H9 (cell line): ENCODE results near the gene KIF14. TPM values are rescaled to one million over a fixed set of nuclear protein-coding genes. Genes with fewer than 3 reads are reported as not detected.

Source experiments
- DNase-seq: peaks from one replicate; pipeline ENCODE4 v3.0.0-alpha.2; 2017
- H2AFZ ChIP-seq: one replicate; pipeline ENCODE4 v1.6.1; 2013; ENCODE audit warnings: mild to moderate bottlenecking, low read length, control low read depth, moderate library complexity
- H2AK5ac ChIP-seq: 2 replicates; pipeline ENCODE4 v1.6.1; 2013; ENCODE audit warnings: low read length, control low read depth, mixed read lengths; ENCODE audit not compliant: insufficient read length
- H2BK120ac ChIP-seq: one replicate; pipeline ENCODE4 v1.6.1; 2013; ENCODE audit warnings: low read depth, mild to moderate bottlenecking, low read length, control low read depth, inconsistent platforms; ENCODE audit not compliant: poor library complexity, severe bottlenecking
- H2BK12ac ChIP-seq: 2 replicates; pipeline ENCODE4 v1.6.1; 2013; ENCODE audit warnings: low read length, control low read depth, mixed read lengths, low read depth; ENCODE audit not compliant: insufficient read length
- H2BK15ac ChIP-seq: 2 replicates; pipeline ENCODE4 v1.6.1; 2013; ENCODE audit warnings: low read depth, low read length, control low read depth
- H2BK20ac ChIP-seq: one replicate; pipeline ENCODE4 v1.6.1; 2013; ENCODE audit warnings: low read depth, mild to moderate bottlenecking, low read length, control low read depth, inconsistent platforms; ENCODE audit not compliant: poor library complexity, severe bottlenecking
- H2BK5ac ChIP-seq: 2 replicates; pipeline ENCODE4 v1.6.1; 2013; ENCODE audit warnings: low read length, control low read depth, mixed read lengths; ENCODE audit not compliant: insufficient read length
- H3K14ac ChIP-seq: 2 replicates; pipeline ENCODE4 v1.6.1; 2013; ENCODE audit warnings: low read length, control low read depth; ENCODE audit not compliant: insufficient read depth
- H3K18ac ChIP-seq: 2 replicates; pipeline ENCODE4 v1.6.1; 2013; ENCODE audit warnings: low read depth, mild to moderate bottlenecking, mixed read lengths, low read length, control low read depth; ENCODE audit not compliant: insufficient read length
- H3K23ac ChIP-seq: 2 replicates; pipeline ENCODE4 v1.6.1; 2013; ENCODE audit warnings: low read length, control low read depth, mixed read lengths, low read depth; ENCODE audit not compliant: insufficient read length
- H3K23me2 ChIP-seq: 2 replicates; pipeline ENCODE4 v1.6.1; 2013; ENCODE audit warnings: low read depth, mild to moderate bottlenecking, mixed read lengths, low read length, control low read depth; ENCODE audit not compliant: insufficient read length, poor library complexity, severe bottlenecking
- H3K27ac ChIP-seq: 2 replicates; pipeline ENCODE4 v1.5.1; 2013; ENCODE audit warnings: low read length, control low read depth, mixed read lengths, low read depth; ENCODE audit not compliant: insufficient read length
- H3K27me3 ChIP-seq: 2 replicates; pipeline ENCODE4 v1.6.1; 2013; ENCODE audit warnings: low read length, control low read depth, inconsistent platforms; ENCODE audit not compliant: insufficient read depth
- H3K4ac ChIP-seq: 2 replicates; pipeline ENCODE4 v1.6.1; 2013; ENCODE audit warnings: low read depth, mild to moderate bottlenecking, control low read depth, inconsistent platforms, low read length, moderate library complexity
- H3K4me1 ChIP-seq: 2 replicates; pipeline ENCODE4 v1.6.1; 2013; ENCODE audit warnings: low read length, control low read depth, inconsistent platforms; ENCODE audit not compliant: insufficient read depth
- H3K4me2 ChIP-seq: 2 replicates; pipeline ENCODE4 v1.6.1; 2013; ENCODE audit warnings: low read length, control low read depth, mixed read lengths; ENCODE audit not compliant: insufficient read length, insufficient read depth
- H3K56ac ChIP-seq: 2 replicates; pipeline ENCODE4 v1.6.1; 2013; ENCODE audit warnings: low read depth, mild to moderate bottlenecking, mixed read lengths, low read length, control low read depth; ENCODE audit not compliant: insufficient read length
- H3K79me1 ChIP-seq: 2 replicates; pipeline ENCODE4 v1.6.1; 2013; ENCODE audit warnings: low read depth, mild to moderate bottlenecking, moderate library complexity, low read length, control low read depth, inconsistent platforms; ENCODE audit not compliant: insufficient read depth, poor library complexity, severe bottlenecking
- H3K79me2 ChIP-seq: 2 replicates; pipeline ENCODE4 v1.6.1; 2013; ENCODE audit warnings: low read length, control low read depth, inconsistent platforms; ENCODE audit not compliant: insufficient read depth
- H3K9ac ChIP-seq: 2 replicates; pipeline ENCODE4 v1.6.1; 2013; ENCODE audit warnings: low read length, control low read depth, mixed read lengths; ENCODE audit not compliant: insufficient read length; ENCODE audit errors: extremely low read depth
- H3K9me3 ChIP-seq: one replicate; pipeline ENCODE4 v1.6.1; 2013; ENCODE audit warnings: low read depth, low read length, inconsistent platforms; ENCODE audit not compliant: control insufficient read depth
- H3T11ph ChIP-seq: one replicate; pipeline ENCODE4 v1.6.1; 2013; ENCODE audit warnings: mild to moderate bottlenecking, low read length, control low read depth, inconsistent platforms
- H4K20me1 ChIP-seq: one replicate; pipeline ENCODE4 v1.6.1; 2013; ENCODE audit not compliant: control insufficient read depth, insufficient read length, insufficient read depth
- H4K5ac ChIP-seq: 2 replicates; pipeline ENCODE4 v1.6.1; 2013; ENCODE audit warnings: low read depth, mild to moderate bottlenecking, mixed read lengths, low read length, control low read depth; ENCODE audit not compliant: insufficient read length
- H4K8ac ChIP-seq: replicated peaks from 2 replicates; pipeline ENCODE4 v1.6.1; 2013; ENCODE audit warnings: low read length, control low read depth, mixed read lengths, low read depth; ENCODE audit not compliant: insufficient read length
- H4K91ac ChIP-seq: 2 replicates; pipeline ENCODE4 v1.6.1; 2013; ENCODE audit warnings: low read depth, mild to moderate bottlenecking, moderate library complexity, mixed read lengths, low read length, control low read depth; ENCODE audit not compliant: insufficient read length
- H3K27ac Mint-ChIP-seq, 3 experiments: 2 replicates in 2 of 3; 3 replicates in 1 of 3; pipeline ENCODE4 v1.8.0; 2020 to 2021; ENCODE audit warnings: mixed read lengths in 3 of 3, mild to moderate bottlenecking in 1 of 3, moderate library complexity in 1 of 3
- H3K27me3 Mint-ChIP-seq: 2 replicates; pipeline ENCODE4 v1.8.0; 2021; ENCODE audit warnings: low read depth, mild to moderate bottlenecking, moderate library complexity, mixed read lengths
- H3K36me3 Mint-ChIP-seq, 3 experiments: 2 replicates in 2 of 3; 3 replicates in 1 of 3; pipeline ENCODE4 v1.8.0; 2020 to 2021; ENCODE audit warnings: low read depth in 3 of 3, mixed read lengths in 3 of 3; ENCODE audit not compliant: insufficient read depth in 1 of 3
- H3K4me1 Mint-ChIP-seq, 2 experiments: 2 replicates each; pipeline ENCODE4 v1.8.0; 2020; ENCODE audit warnings: mixed read lengths in 2 of 2
- H3K4me3 Mint-ChIP-seq, 2 experiments: 2 replicates in 1 of 2; 3 replicates in 1 of 2; pipeline ENCODE4 v1.8.0; 2020 to 2021; ENCODE audit warnings: mild to moderate bottlenecking in 2 of 2, mixed read lengths in 2 of 2, moderate library complexity in 1 of 2
- H3K9me3 Mint-ChIP-seq, 2 experiments: 2 replicates in 1 of 2; 3 replicates in 1 of 2; pipeline ENCODE4 v1.8.0; 2020; ENCODE audit warnings: mild to moderate bottlenecking in 2 of 2, mixed read lengths in 2 of 2, moderate library complexity in 1 of 2
- CTCF ChIP-seq: fragments of 200-600 bp; sonication (generic); conservative IDR thresholded peaks from 3 replicates; pipeline ENCODE4 v1.8.0; 2021; ENCODE audit warnings: antibody characterized with exemption, mild to moderate bottlenecking
- WGBS: extraction: QIAGEN DNeasy Blood & Tissue Kit; methylation state at CpG from one replicate; pipeline ENCODE4 v1.1.7; 2013; ENCODE audit warnings: missing lambda C conversion rate, low lambda C conversion rate, mixed read lengths; ENCODE audit not compliant: insufficient read length; ENCODE audit errors: extremely low coverage; 5-methylcytosine and 5-hydroxymethylcytosine counted together
- total RNA-seq: library from RNA; stranded (reverse); gene quantifications from 2 replicates; pipeline ENCODE4 v1.2.1, GENCODE V29; 2021

KIF14 gene
- total RNA-seq, 1 experiment from 2014 or later = 18.2 TPM

- no CpG with 5 or more reads among the region's 7 CpGs for WGBS
- H3K27ac Mint-ChIP-seq = no peak overlapping the region
Observed at GRCh38 chr1:200628223-200628881, 7.8 kb upstream of the KIF14 start.

More at GRCh38 chr1:200628223-200628881, 7.8 kb upstream of the KIF14 start:
- Histone ChIP-seq H3K27ac (no peak overlapping the region), H3K56ac (no peak overlapping the region), H3K27me3 (no peaks in the 10 kb centered on the region), H2BK5ac (no peak overlapping the region), H2BK20ac (no peak overlapping the region), H3K18ac (no peak overlapping the region), H2AFZ (no peak overlapping the region), H2AK5ac (no peak overlapping the region), H3K14ac (no peak overlapping the region), H2BK120ac (no peak overlapping the region), H4K20me1 (no peaks in the 10 kb centered on the region), H3K79me2 (no peaks in the 10 kb centered on the region), H3K23me2 (no peaks in the 10 kb centered on the region), H3K79me1 (no peaks in the 10 kb centered on the region), H4K91ac (no peak overlapping the region), H3K4ac (no peak overlapping the region), H2BK12ac (no peak overlapping the region), H3K9ac (no peak overlapping the region), H3K4me1 (peaks cover 6% of the 10 kb centered on the region), H2BK15ac (no peak overlapping the region), H3K9me3 (no peaks in the 10 kb centered on the region), H4K5ac (no peak overlapping the region), H4K8ac (no peak overlapping the region), H3T11ph (no peak overlapping the region), H3K23ac (no peak overlapping the region), H3K4me2 (no peak overlapping the region)
- H3K9me3 Mint-ChIP-seq = no peaks in the 10 kb centered on the region
- no peak for DNase-seq
- no peak for TF ChIP-seq CTCF
- H3K27me3 Mint-ChIP-seq = no peaks in the 10 kb centered on the region; the same call in 1 of the 2 replicates
- no peaks in the 10 kb centered on the region for H3K36me3 Mint-ChIP-seq
- peaks cover 7 to 12% of the 10 kb centered on the region in 2 experiments for H3K4me1 Mint-ChIP-seq
- no peak overlapping the region for H3K4me3 Mint-ChIP-seq
